Lower leg skin (tissue), 3 donors: ENCODE results near the gene GZMB.

Source experiments
- POLR2A ChIP-seq, 2 donors: fragments of 450-650 bp; IDR thresholded peaks; one replicate each; pipeline ENCODE4 v1.6.1; 2016 to 2017; ENCODE audit warnings: antibody characterized with exemption in 2 of 2, mild to moderate bottlenecking in 1 of 2, moderate library complexity in 1 of 2
- TF ChIP-seq, protein P1 (sequence below), 3 donors: fragments of 450-650 bp; IDR thresholded peaks; one replicate each; pipeline ENCODE4 v1.5.1; 2016; ENCODE audit warnings: antibody characterized with exemption in 3 of 3, mild to moderate bottlenecking in 3 of 3, moderate library complexity in 2 of 3

DNA sequence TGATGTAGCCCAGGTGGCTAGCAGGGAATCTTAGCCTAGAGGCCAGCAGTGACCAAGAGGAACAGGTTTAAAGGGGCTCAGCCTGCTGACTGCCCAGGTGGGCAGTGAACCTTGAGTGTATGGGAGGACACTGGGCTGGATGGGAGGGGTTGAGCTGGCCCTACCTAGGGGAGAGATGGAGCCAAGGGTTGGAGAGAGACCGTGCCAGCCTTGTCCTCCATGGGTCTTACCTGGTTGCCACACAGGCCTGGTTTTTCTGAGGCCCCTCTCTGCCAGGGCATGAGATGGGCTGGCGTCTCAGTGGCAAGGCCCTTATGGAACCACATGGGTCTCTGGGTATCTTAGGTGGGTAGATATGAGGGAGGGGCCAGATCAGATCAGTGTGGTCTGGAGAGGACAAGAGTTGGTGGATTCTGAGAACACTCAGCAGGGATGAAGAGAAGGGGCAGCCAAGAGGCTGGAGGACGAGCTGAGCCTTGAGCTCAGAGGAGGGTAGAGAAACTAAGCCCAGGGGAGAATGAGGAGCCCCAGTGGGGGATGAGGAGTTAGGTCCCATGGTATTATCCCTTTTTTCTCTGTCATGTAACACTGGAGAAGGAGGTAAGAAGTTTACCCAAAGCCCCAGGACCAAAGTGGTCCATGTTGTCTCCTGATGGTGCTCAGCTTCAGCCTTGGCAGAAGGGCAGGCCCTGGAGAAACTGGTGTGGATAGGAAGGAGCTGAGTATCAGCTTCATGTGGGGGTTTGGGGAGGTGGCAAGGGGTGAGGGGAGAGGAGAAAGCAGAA lies 3.7 kb downstream of the GZMB start:
- TF ChIP-seq POLR2A (IDR thresholded peaks at IDR 0.05) = no peak
- TF ChIP-seq, protein P1, sequence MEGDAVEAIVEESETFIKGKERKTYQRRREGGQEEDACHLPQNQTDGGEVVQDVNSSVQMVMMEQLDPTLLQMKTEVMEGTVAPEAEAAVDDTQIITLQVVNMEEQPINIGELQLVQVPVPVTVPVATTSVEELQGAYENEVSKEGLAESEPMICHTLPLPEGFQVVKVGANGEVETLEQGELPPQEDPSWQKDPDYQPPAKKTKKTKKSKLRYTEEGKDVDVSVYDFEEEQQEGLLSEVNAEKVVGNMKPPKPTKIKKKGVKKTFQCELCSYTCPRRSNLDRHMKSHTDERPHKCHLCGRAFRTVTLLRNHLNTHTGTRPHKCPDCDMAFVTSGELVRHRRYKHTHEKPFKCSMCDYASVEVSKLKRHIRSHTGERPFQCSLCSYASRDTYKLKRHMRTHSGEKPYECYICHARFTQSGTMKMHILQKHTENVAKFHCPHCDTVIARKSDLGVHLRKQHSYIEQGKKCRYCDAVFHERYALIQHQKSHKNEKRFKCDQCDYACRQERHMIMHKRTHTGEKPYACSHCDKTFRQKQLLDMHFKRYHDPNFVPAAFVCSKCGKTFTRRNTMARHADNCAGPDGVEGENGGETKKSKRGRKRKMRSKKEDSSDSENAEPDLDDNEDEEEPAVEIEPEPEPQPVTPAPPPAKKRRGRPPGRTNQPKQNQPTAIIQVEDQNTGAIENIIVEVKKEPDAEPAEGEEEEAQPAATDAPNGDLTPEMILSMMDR (IDR thresholded peaks at IDR 0.05) = no peak
